Frontal cortex (tissue), 4 donors: ENCODE data around the gene LRRFIP1. TPM values are rescaled to one million over a fixed set of nuclear protein-coding genes. Genes with fewer than 3 reads are reported as not detected.

ENCODE experiments used
- DNase-seq, 2 donors: peaks; one replicate each; pipeline ENCODE4 v3.0.0; 2012; ENCODE audit warnings: low spot score in 2 of 2
- FAIRE-seq: peaks from 2 replicates; lab custom pipeline; 2012; peaks lifted over from hg19 to GRCh38; lab: Jason Lieb, UNC
- total RNA-seq: library from RNA; depleted of rRNA; stranded (reverse); fragments of >200 nt; gene quantifications from one replicate; pipeline ENCODE4 v1.2.3, GENCODE V29; 2014
- donor health status: control.
- donor health status: control.
- donor health status: control.

The LRRFIP1 gene, protein sequence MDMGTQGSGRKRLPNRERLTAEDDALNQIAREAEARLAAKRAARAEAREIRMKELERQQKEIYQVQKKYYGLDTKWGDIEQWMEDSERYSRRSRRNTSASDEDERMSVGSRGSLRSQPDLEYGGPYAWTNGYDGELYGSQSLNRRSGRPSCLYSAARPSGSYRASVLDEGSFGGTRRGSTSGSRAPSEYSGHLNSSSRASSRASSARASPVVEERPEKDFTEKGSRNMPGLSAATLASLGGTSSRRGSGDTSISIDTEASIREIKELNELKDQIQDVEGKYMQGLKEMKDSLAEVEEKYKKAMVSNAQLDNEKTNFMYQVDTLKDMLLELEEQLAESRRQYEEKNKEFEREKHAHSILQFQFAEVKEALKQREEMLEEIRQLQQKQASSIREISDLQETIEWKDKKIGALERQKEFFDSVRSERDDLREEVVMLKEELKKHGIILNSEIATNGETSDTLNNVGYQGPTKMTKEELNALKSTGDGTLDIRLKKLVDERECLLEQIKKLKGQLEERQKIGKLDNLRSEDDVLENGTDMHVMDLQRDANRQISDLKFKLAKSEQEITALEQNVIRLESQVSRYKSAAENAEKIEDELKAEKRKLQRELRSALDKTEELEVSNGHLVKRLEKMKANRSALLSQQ
- 27.7 TPM for total RNA-seq

DNA sequence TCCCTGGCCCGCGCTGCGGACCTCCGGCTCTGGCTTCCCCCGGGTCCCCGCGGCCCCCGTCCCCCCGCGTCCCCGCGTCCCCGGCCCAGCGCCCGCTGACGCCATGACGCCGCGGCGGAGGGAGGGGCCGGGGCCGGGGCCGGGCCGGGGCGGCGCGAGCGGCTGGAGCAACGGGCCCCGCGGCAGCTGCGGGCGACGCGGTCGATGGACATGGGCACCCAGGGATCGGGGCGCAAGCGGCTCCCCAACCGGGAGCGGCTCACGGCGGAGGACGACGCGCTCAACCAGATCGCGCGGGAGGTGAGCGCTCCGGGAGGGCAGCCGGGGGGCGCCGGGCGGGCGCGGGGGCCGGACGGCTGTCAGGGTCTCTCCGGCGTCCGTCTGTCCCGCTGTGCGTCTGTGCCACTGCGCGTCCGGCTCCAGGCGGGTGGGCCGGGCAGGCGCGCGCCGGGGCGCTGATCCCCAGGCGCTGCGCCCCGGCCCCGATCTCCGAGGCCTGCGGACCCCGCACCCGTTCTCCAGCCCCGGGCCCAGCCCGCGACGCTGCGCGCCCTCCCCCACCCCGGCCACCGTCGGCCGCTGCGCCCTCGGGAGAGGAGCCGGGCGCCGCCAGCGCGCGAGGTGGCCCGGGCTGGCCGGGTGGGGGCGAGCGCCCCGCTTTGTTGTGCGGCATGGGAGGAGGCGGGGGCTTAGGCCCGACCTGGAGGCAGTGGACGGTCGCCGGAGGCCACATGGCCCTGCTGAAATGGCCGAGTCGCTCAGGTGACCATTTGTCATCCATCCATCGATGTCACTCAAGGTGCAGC is at the start of gene LRRFIP1:
Gene LRRFIP1, plus strand, starts transcription at position 147 of the 806 bp plus-strand sequence. Its CDS starts 58 bp downstream, at position 205.
- no peak for FAIRE-seq
- peak; percentile 58 to 67 for DNase-seq

- DNase-seq (no peak), FAIRE-seq (no peak)
Observed at GRCh38 chr2:237577956-237578870, 49.2 kb upstream of the LRRFIP1 start.

DNA sequence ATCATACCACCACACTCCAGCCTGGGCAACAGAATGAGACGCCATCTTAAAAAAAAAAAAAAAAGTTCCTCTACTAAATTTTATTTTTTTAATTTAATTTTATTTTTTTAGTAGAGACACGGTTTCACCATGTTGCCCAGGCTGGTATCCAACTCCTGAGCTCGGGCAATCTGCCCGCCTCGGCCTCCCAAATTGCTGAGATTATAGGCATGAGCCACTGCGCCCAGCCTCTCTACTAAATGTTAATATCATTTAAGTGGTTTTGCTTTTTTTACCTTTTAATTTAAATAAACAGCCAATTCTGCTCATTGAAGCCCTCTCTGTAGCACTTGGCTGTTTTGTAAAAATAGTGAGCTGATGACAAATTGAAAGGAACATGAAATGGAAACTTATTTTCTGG is 46.1 kb upstream of the LRRFIP1 start:
- no peak for FAIRE-seq

GRCh38 chr2:237581751-237582746 is 45.3 kb upstream of the LRRFIP1 start:
- DNase-seq = peak in 1 of 2 donors; percentile 77

More for the DNA sequence above, 46.1 kb upstream of the LRRFIP1 start:
- DNase-seq = no peak

DNA sequence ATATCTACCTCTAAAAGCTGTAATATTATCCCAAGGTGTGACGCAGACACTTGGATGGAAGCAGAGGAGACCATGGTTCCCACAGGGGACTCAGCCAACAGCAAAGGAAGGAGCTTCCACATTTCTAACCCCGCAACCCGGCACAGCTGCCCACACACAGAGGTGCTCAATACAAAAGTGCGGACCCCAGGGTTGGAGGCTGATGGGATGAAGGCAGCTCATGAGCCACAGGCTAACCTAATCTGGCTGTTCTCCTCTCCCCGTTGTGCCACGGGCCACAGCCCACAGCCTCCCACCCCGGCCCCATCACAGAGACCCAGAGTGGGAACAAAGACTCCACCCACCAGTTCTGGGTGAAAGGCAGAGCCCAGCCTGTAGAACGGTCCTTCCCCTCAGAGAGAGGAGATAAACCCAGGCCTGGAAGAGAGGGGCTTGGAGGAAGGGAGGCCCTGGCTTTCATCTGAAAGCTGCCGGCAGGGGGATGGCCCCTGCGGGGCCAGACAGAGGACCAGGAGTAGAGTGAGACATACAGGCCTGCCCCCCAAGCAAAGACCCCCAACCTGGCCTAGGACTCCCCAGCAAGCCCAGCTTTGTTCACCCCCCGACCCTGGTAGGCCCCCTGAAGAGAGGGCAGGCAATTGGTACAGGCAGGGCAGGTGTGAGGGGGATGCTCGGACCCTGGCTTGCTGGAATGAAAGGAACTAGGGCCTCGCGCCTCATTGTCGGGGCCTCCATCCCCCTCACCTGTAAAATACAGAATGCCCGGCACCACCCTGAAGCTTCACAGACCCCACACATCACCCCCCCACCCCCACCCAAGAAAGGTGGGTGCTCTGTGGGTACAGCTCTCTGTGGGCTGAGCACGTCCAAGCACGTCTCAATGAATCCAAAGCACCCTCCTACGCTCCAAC is 43.7 kb upstream of the LRRFIP1 start:
- FAIRE-seq = no peak

More at GRCh38 chr2:237581751-237582746, 45.3 kb upstream of the LRRFIP1 start:
- FAIRE-seq = no peak

DNA sequence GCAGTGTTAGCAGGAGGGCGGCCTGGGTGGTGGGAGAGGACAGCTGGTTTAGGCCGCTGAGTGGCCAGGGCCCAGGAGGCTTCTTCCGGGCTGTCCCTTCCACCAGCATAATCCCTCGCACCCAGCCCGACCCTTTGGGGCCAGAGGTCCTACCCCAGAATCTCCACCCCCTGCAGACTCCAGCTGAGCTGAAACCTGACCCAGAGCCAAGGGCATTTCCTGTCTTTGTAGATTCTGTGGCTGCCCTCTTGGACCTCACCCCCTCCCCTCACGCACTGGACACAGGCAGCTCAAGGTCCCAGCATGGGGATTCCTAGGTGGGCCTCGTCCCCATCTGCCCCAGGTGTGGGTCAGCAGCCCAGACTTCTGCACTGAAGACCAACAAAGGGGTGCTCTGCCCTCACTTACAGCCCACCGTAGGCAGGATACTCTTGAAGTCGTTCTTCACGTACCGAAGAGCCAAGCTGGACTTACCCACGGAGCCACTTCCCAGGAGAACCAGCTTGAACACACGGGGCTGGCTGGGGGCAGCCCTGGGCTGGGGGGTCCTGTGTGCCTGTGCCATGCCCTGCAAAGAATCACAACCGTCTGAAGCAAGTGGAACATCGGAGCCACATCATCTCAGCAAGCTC is 41.7 kb upstream of the LRRFIP1 start:
- FAIRE-seq (no peak), DNase-seq (no peak)

More for the DNA sequence above, 43.7 kb upstream of the LRRFIP1 start:
- no peak for DNase-seq

DNA sequence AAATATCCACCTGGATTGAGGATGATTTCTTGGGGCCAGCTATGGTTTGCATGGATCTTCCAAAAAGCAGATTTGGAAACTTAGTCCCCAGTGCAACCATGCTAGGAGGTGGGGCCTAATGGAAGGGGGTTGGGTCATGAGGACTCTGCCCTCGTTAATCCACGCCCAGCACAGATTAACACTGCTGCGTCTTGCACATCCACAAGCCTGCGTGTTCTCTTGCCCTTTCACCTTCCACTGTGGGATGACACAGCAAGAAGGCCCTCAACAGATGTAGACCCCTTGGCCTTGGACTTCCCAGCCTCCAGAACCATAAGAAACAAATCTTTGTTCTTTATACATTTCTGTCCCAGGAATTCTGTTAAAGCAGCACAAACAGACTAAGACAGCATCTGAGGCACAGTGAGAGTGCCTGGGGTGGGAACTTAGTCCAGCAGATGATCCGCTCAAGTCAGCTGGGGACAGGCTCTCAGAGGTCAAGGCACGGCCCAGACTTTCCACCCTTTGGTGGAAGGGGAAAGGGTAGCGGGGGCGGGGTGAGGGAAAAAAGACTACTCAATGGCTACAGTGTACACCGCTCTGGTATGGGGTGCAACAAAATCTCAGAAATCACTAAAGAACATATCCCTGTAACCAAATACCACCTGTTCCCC is 39.2 kb upstream of the LRRFIP1 start:
- DNase-seq = no peak
- no peak for FAIRE-seq

DNA sequence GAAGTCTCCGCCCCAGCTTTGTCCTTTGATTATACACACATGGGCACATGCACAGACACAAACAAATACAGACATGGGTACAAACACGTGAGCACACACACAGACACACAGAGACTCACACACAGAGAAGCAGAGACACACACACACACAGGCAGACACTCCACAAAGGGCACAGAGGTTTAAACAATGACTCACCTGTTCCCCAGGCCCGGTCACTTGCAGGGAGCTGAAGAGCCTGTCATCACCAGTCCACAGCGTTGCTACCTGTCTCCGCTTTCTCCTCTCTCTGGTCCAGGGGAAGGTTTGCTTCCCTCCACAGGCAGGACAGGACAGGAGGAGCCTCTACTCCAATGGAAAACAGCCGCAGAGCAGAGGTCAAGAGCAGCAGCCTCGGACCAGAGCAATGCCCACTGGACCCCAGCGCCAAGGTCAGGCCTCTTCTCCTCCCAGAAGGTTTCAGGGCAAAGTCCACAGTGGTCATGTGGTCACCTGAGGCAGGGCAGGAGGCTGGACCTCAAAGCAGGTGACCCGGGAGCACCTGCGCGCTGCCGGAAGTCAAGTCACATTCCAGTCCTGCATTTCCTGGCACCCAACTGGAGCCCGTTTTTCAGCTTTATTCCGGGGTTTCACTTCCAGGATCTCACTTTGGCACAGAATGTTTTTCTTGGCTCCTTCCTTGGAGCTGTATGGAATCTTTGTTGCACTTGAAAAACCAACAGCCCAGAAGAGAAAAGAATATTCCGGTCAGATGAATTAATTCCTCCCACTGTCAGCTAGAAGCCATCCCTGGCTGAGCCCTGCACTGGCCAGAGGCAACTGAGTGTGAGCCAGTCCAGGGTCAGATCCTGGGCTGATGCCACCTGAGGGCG is 36.9 kb upstream of the LRRFIP1 start, which contains the start of gene RAB17:
Gene RAB17, minus strand, starts transcription at position 463 of the 869 bp plus-strand sequence. CDS start 4,580 bp downstream, outside the sequence.
- FAIRE-seq (no peak), DNase-seq (no peak)

DNA sequence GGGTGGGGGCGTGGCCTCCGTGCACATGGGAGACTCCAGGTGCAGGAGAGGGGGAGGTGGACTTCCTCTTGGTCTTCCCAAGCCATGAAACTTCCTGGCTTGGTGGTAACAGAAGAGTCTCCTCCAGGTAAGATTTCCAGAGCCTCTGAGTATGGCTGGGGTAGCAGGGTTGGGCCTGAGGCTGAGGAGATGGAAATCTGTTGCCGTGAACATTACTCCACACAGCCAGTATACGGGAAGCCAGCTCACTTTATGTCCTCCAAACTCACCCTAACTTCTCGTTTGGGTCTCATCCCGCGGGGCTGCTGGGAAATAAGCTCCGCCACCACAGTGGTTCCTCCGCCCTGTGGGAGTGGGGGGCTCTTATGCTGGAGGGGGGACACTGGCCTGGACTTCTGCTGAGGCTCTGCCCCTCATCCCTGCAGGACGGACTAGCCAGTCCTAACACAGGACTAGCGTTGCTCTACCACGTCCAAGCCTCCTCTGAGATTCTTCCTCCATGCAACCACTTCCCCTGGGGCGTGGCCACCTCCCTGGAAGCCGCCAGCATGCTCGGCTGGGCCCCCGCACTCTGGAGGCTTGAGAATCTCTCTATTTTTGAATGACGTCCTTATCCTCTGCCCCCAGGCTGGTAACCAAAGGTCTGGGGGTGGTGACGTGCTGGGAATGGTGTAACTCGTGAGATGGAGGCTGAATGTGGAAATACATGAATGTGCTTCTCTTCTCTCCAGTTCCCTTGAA is 36.1 kb upstream of the LRRFIP1 start:
- DNase-seq (no peak), FAIRE-seq (no peak)

- DNase-seq (no peak), FAIRE-seq (no peak)
Observed at GRCh38 chr2:237592425-237592980, 34.9 kb upstream of the LRRFIP1 start.

DNA sequence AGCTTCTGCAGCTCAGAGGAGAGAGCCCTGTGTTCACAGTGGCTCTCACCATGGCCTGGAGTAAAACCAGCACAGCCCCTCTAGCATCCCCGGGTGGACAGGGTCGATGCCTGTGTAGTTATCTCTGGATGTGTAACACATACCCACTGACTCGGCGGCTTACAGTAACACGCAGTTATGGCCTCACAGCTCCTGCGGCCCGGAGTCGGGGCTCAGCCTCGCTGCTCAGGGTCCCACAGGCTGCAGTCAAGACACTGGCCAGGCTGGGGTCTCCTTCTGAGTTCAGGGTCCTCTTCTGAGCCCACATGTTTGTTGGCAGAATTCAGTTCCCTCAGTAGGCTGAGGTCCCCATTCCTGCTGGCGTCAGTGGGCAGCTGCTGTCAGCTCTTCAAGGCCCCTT is 34.4 kb upstream of the LRRFIP1 start:
- FAIRE-seq = no peak

GRCh38 chr2:237593596-237594320 is 33.6 kb upstream of the LRRFIP1 start:
- FAIRE-seq = no peak
- no peak for DNase-seq

More for the DNA sequence above, 34.4 kb upstream of the LRRFIP1 start:
- no peak for DNase-seq

DNA sequence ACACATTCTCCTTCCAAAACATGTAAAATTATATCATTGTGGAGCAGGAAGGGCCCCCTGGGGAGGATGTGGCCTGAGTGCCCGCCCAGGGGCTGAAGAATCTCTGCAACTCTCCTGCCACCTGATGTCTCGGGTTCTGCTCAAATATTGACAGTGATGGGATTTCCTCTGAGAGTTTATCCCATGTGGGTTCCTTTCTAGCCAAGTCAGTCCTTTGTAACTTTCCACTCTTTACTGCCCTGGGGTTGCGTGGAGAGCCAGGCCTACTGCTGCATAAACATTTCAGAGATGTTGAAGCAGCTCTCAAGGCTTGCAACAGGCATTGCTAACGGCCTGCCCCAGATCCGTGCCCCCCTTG is 32.9 kb upstream of the LRRFIP1 start:
- FAIRE-seq (no peak), DNase-seq (no peak)
